Retinal pigment epithelial cell (primary cell): Measurements from ENCODE around the gene RFFL.

Experiments used
- DNase-seq: peaks from one replicate; pipeline ENCODE4 v3.0.0-alpha.2; 2010; ENCODE audit warnings: low read depth
- H3K4me3 ChIP-seq: 2 replicates; pipeline ENCODE4 v1.5.1; 2011; ENCODE audit warnings: mild to moderate bottlenecking, low read length, control low read depth, moderate library complexity
- TF ChIP-seq, protein P1 (sequence below): conservative IDR thresholded peaks from 2 replicates; pipeline ENCODE4 v1.5.1; 2011; ENCODE audit warnings: low read depth, low read length, control low read depth, inconsistent platforms

Gene RFFL

DNA sequence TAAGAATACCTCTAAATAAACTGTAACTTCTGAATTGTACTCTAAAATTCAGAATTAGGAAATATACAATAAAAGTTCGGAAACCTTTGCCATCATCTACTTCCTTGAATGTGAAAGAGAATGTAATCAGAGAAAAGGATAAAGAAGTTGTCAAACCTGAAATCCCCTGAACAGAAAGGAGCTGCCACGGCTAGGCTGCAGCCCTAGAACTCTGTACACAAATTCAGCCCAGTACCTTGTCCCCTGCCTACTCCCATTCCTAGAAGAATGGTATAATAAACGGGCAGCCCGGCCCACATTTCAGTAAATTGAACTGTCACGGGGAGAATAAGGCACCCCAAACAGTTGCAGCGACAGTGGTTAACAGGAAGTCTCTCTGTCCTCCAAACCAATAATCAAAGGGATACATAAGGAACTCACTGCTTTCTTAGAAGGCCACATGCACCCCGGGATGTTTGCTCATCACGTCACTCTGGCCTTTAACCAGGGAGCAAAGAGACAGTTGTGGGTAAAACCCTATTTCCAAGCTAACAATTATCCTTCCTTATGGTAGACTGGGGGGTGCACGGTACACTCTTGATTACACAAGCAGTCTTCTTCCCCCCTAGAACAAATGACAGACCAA is 24.3 kb upstream of the RFFL start:
- DNase-seq = no peak
- TF ChIP-seq, protein P1, sequence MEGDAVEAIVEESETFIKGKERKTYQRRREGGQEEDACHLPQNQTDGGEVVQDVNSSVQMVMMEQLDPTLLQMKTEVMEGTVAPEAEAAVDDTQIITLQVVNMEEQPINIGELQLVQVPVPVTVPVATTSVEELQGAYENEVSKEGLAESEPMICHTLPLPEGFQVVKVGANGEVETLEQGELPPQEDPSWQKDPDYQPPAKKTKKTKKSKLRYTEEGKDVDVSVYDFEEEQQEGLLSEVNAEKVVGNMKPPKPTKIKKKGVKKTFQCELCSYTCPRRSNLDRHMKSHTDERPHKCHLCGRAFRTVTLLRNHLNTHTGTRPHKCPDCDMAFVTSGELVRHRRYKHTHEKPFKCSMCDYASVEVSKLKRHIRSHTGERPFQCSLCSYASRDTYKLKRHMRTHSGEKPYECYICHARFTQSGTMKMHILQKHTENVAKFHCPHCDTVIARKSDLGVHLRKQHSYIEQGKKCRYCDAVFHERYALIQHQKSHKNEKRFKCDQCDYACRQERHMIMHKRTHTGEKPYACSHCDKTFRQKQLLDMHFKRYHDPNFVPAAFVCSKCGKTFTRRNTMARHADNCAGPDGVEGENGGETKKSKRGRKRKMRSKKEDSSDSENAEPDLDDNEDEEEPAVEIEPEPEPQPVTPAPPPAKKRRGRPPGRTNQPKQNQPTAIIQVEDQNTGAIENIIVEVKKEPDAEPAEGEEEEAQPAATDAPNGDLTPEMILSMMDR = no peak
- peak overlapping the region; percentile 93 for H3K4me3 ChIP-seq

- TF ChIP-seq, protein P1 = no peak
- H3K4me3 ChIP-seq = peak overlapping the region; percentile 93
Measured at GRCh38 chr17:35086931-35087573, 23.5 kb upstream of the RFFL start.

DNA sequence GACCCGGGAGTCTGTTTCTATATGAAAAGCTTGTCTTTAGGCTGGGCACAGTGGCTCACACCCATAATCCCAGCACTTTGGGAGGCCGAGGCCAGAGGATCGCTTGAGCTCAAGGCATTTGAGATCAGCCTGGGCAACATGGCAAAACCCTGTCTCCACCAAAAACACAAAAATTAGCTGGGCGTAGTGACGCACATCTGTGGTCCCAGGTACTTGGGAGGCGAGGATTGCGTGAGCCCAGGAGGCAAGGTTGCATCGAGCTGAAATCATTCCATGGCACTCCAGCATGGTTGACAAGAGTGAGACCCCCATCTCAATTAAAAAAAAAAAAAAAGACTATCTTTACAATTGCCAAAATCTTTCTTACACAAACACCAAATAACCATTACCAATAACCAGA is 22.7 kb upstream of the RFFL start:
- DNase-seq = no peak
- H3K4me3 ChIP-seq = no peak overlapping the region
- TF ChIP-seq, protein P1 = no peak

More at GRCh38 chr17:35086931-35087573, 23.5 kb upstream of the RFFL start:
- no peak for DNase-seq

DNA sequence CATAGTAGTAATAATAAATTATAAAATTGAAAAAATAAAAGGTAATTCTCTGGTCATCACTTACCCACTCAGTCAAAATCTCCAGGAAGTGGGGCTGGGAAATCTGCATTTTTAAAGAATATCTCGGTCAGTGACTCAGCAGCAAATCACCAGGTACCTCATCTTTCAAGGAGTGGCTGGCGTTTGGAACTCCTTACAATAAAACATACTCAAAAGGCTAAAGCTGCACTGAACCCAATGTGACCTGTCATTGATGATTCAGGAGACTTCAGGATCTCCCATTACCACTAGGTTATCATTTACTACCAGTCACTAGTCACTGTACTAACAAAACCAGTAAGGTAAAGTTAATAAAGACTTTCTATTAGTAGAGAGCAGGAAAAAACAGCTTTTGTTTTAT is 21.5 kb upstream of the RFFL start:
- TF ChIP-seq, protein P1 = no peak
- H3K4me3 ChIP-seq = no peak overlapping the region
- no peak for DNase-seq

- DNase-seq = no peak
- no peak overlapping the region for H3K4me3 ChIP-seq
- TF ChIP-seq, protein P1 = no peak
Measured at GRCh38 chr17:35083071-35083470, 19.6 kb upstream of the RFFL start.

- peak; percentile 71 for DNase-seq
- TF ChIP-seq, protein P1 = no peak
- H3K4me3 ChIP-seq = no peak overlapping the region
Measured at GRCh38 chr17:35082073-35082657, 18.7 kb upstream of the RFFL start.

DNA sequence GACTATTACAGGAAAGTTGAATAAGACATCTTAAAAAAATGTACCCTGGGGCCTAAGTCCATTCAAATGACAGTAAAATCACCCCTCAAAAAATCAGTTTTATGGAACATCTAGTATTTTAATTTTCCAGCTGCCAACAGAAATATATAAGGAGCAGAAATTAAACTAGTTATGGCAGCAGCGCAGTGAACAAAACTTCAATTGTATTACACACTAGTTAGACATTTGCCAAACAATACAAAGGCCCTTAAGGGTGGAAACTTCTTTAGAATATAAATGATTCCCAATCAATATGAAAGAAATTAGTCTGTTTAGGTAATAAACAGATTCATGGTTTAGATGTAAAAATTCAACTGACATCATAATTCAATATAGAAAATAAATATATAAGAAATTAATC is 18.1 kb upstream of the RFFL start:
- DNase-seq = no peak
- TF ChIP-seq, protein P1 = no peak
- no peak overlapping the region for H3K4me3 ChIP-seq
